Fibroblast of villous mesenchyme (primary cell): ENCODE data around the gene KRT82. TPM values are rescaled to one million over a fixed set of nuclear protein-coding genes. Genes with fewer than 3 reads are reported as not detected.

ENCODE experiments used
- DNase-seq: peaks from one replicate; pipeline ENCODE4 v3.0.0-alpha.2; 2010; ENCODE audit warnings: low read depth
- H3K4me3 ChIP-seq: 2 replicates; pipeline ENCODE4 v1.5.1; 2011; ENCODE audit warnings: low read depth, mild to moderate bottlenecking, low read length
- CTCF ChIP-seq: IDR thresholded peaks from 2 replicates; pipeline ENCODE4 v1.5.1; 2012; ENCODE audit warnings: low read depth, mild to moderate bottlenecking, low read length; ENCODE audit not compliant: insufficient read depth
- total RNA-seq: library from RNA; depleted of rRNA; stranded (reverse); fragments of >200 nt; gene quantifications from 2 replicates; pipeline ENCODE4 v1.2.3, GENCODE V29; 2012

The KRT82 gene
- total RNA-seq, 1 donor: not detected

- peak; percentile 47 for DNase-seq
- no peak overlapping the region for H3K4me3 ChIP-seq
- peak; percentile 32 for TF ChIP-seq CTCF
Measured at GRCh38 chr12:52395761-52396434, 10.2 kb downstream of the KRT82 start.

- no peak for TF ChIP-seq CTCF
Measured at GRCh38 chr12:52394836-52395405, 11.2 kb downstream of the KRT82 start.

GRCh38 chr12:52392465-52393007 lies 13.6 kb downstream of the KRT82 start:
- no peak overlapping the region for H3K4me3 ChIP-seq
- TF ChIP-seq CTCF: no peak
- no peak for DNase-seq

More at GRCh38 chr12:52394836-52395405, 11.2 kb downstream of the KRT82 start:
- no peak for DNase-seq
- H3K4me3 ChIP-seq: no peak overlapping the region

GRCh38 chr12:52391618-52392002 lies 14.5 kb downstream of the KRT82 start:
- H3K4me3 ChIP-seq: no peak overlapping the region
- no peak for TF ChIP-seq CTCF
- no peak for DNase-seq

GRCh38 chr12:52390739-52391617 lies 15.2 kb downstream of the KRT82 start:
- peak; percentile 19 for DNase-seq
- peak; percentile 71 for TF ChIP-seq CTCF
- H3K4me3 ChIP-seq: no peak overlapping the region

GRCh38 chr12:52389313-52390207 lies 16.6 kb downstream of the KRT82 start:
- DNase-seq: no peak
- H3K4me3 ChIP-seq: no peak overlapping the region
- TF ChIP-seq CTCF: no peak
